GM18870 (cell line): ENCODE measurements around the gene SMAD3.

Source experiments
- ATAC-seq: cut with Tn5 transposase; IDR thresholded peaks from one replicate; pipeline ENCODE4 v1.9.1; 2021; ENCODE audit warnings: moderate library complexity; ENCODE audit not compliant: unreplicated experiment

SMAD3 gene

GRCh38 chr15:67158367-67158766, 93.0 kb downstream of the SMAD3 start:
- ATAC-seq, result no peak

GRCh38 chr15:67161412-67161811, 96.0 kb downstream of the SMAD3 start:
- no peak for ATAC-seq

- ATAC-seq, result no peak
Observed at GRCh38 chr15:67161881-67162280, 96.5 kb downstream of the SMAD3 start.

GRCh38 chr15:67163180-67163579, 97.8 kb downstream of the SMAD3 start:
- ATAC-seq, result no peak

GRCh38 chr15:67164401-67164791, 99.0 kb downstream of the SMAD3 start:
- ATAC-seq, result no peak

DNA sequence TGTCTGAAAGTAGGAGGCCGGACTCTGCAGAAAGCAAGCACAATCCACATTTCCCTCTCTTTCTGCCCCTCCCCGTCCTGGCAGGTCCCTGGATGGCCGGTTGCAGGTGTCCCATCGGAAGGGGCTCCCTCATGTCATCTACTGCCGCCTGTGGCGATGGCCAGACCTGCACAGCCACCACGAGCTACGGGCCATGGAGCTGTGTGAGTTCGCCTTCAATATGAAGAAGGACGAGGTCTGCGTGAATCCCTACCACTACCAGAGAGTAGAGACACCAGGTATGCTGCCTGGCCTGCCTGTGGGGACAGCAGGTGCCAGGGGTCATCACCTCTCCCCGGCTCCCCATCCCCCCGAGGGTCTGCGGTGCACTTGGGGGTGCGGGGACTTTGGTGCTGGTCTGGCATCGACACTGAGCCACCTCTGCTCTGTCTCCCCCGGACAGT, 99.4 kb downstream of the SMAD3 start:
- ATAC-seq, result no peak

GRCh38 chr15:67165254-67166253, 100.2 kb downstream of the SMAD3 start:
- no peak for ATAC-seq

DNA sequence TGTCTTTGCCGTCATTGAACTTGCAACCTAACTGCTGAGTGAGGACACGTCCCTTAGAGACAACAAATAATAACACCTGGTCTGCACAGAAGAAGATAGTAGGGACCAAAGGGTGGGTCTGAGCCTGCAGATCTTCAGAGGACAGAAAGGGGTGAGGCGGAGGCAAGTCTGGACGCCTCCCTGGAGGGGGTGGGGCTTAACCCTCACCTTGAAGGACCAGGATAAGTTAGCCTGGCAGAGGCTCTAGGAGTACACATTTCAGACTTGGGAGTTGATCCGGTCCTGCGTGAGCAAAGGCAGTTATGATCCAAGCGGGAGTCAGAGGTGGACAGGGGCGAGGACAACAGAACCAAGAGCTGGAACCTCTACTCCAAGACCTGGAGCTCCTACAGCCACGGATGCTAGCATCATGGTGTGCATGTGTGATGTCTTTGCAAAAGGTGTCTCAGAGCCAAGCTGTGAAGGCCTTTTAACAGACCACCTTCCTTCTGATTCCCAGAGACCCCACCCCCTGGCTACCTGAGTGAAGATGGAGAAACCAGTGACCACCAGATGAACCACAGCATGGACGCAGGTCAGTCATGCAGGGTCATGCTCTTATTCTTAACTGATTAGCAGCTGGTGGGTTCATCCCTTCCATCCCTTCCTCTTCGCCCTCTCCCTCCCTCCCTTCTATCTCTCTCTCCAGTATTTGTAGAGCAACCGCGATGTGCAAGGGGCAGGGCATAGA, 101.0 kb downstream of the SMAD3 start:
- no peak for ATAC-seq

GRCh38 chr15:67167091-67167490, 101.7 kb downstream of the SMAD3 start:
- no peak for ATAC-seq

DNA sequence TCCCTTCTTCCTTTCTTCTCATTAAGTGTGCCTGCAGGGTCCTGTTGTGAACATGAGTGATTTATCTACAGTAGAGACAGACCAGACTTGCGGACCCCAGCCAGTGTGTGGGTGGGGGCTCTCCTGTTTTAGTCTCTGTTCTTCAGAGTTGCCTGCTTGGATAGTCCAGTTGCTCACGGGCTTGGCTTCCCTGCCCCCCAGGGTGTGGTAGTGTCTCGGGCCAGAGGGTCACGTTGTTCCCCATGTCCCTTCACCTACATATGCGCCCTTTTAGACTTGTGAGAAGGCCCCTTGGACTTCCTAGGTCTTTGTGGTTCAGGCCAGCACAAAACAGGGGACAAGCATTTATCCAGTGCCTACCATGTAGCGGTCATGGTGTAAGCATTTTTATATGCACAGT, 103.3 kb downstream of the SMAD3 start:
- ATAC-seq, result no peak

- no peak for ATAC-seq
Observed at GRCh38 chr15:67170143-67170925, 104.9 kb downstream of the SMAD3 start.

DNA sequence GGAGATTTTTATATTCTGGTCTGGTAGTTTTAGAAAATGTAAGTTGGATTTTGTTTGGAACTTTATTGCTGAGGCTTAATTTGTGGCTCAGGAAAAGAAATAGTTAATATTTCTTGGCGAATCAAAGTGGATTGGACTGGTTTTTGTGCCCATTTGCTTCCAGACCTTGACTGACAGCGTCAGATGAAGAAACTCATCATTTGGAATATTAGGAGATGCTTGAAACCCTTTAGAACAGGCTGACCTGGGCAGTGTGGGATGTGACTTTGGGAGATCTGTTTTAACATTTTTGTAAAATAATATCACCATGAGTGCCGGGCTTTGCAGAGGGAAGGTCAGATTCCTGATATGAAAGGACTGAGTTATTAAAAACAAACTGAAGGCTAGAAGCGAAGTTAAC, 106.1 kb downstream of the SMAD3 start:
- ATAC-seq, result no peak

DNA sequence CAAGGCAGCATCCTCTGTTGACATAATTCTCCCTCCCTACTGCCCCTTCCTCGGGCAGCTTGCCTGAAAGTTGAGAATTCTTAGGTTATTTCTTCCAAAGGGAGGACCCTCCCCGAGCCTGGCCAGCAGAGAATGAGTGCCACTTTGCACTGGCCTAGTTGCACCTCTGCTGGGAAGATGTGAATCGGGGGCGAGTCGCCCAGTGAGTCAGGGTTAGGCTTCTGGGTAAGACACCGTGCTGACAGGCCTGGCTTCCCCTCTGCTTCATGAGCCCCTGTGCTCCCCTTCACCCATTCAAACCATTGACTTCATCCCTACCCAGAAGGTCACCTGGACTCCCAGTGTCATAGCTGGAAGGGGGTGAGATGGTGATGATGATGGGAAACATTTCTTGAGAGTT, 106.8 kb downstream of the SMAD3 start:
- no peak for ATAC-seq

DNA sequence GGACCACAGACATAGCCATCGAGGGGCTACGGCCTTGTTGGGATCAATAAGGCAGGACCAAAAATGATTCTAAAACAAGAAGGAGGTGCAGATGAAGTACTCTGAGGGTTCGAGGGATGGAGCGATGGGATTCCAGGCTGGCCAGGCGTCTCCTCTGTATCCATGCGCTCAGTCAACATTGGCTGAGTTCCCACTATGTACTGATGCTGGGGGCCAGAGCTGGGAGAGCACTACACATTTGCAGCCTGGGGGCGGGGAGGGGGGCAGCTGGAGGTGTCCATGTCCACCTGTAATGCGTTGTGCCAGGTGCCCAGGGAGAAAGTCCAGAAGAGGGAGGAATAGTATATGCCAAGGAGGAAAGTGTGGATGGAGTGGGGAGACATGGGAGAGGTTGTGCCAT, 107.6 kb downstream of the SMAD3 start:
- ATAC-seq, result no peak

- ATAC-seq, result no peak
Observed at GRCh38 chr15:67173786-67174185, 108.4 kb downstream of the SMAD3 start.

DNA sequence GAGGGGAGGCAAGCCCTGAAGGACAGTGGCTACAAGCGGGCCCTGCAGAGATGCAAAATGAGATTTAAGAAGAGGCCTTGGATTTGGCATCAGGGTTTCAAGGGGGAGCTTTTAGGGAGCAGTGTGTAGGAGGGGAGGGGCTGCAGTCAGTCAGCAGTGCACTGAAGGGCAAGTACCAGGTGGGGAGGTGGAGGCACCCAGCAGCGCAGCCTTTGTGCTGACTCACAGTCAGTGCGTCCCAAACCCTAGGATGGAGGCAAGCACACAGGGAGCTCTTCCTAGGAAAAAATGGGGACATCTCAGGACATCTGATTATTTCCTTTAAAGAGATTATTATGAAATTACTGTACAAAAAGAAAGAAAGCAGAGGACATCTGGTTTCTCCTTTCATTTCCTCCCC, 109.0 kb downstream of the SMAD3 start:
- ATAC-seq, result no peak

GRCh38 chr15:67174864-67175573, 109.6 kb downstream of the SMAD3 start:
- ATAC-seq, result no peak

GRCh38 chr15:67175643-67176071, 110.3 kb downstream of the SMAD3 start:
- no peak for ATAC-seq

DNA sequence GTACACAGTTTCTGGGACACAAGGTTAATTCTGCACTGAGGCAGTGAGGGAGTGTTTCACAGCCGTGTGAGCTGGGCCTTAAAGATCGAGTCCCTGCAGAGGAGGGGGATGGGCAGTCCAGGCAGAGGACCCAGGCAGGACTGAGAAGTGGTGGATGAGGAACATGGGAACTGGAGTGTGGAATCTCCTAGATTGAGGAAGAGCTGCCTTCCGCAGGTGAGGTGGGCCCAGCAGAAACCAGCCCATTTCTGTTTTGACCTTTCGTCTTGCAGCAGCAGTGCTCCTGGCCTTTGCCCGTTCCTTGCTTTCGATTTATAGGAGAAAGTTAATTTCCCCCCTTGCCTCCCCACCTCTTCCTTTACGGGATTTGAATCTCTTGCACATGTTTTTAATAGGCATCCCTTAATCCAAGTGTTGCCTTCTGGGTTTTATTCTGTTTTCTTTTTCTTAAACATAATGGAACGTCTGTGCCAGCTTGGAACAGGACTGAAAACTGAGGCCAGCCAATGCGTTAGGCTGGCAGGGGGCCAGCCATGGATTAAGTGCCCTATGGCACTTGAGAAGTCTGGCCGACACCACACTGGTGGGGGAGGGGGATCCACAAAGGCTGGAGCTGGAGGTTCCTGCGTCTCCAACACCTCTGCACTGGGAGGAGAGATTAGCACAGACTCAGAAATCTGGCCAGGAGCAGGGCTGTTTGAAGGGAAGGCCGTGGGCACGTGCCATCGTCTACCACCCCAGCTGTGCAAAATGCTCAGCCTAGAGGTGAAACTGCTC, 111.0 kb downstream of the SMAD3 start:
- ATAC-seq, result no peak

DNA sequence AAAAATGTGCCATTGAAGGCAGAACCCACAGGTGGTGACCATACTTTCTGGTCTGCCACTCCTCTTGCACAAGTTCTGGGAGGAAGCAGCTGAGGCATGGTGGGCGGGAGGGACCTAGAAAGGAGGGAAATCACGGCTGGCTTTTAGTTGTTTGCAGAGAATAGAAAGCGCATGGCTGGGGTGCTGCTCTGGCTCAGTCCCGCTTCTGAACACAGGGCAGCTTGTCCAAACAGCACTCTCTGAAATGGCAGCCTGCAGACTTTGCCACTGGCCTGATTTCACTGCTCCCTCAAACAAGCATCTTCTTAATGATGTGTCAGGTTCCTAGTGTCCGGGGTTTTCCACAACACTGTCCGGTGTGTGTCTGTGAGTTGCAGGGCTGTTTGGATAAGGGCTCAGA, 112.3 kb downstream of the SMAD3 start:
- no peak for ATAC-seq
